Endothelial cell of umbilical vein (primary cell): ENCODE results near the gene CTH. TPM values are rescaled to one million over a fixed set of nuclear protein-coding genes. Genes with fewer than 3 reads are reported as not detected.

Experiments
- BruUV-seq: library from RNA; stranded (reverse); fragments of 400-500 nt; replicated peaks from 2 replicates; lab custom pipeline; 2021; lab: Mats Ljungman, UMichigan
- CTCF ChIA-PET: fragments of 300-600, 350-600 bp; sonication (Branson Sonifier 250); formaldehyde crosslinking; loops from one replicate; lab custom pipeline; 2021; ENCODE audit warnings: antibody characterized with exemption, inconsistent platforms; lab: Charles Lee
- POLR2A ChIA-PET: fragments of 300-600, 350-600 bp; sonication (Branson Sonifier 250); formaldehyde crosslinking; loops from one replicate; lab custom pipeline; 2021; ENCODE audit warnings: antibody characterized with exemption, inconsistent platforms; lab: Charles Lee
- DNase-seq: peaks from one replicate; pipeline ENCODE4 v3.0.0-alpha.2; 2011; ENCODE audit warnings: low read depth, low spot score
- FAIRE-seq: peaks from 2 replicates; lab custom pipeline; 2011; peaks lifted over from hg19 to GRCh38; lab: Jason Lieb, UNC
- H2AFZ ChIP-seq: 2 replicates; pipeline ENCODE4 v1.6.0; 2012; ENCODE audit warnings: low read depth, low read length, control low read depth, inconsistent platforms
- H3K27ac ChIP-seq: 2 replicates; pipeline ENCODE4 v1.5.1; 2011; ENCODE audit warnings: low read depth, mild to moderate bottlenecking, control low read depth, low read length, moderate library complexity; ENCODE audit not compliant: insufficient read depth
- H3K27me3 ChIP-seq, 2 experiments: 2 replicates each; pipeline versions ENCODE4 v1.6.0 to v1.6.1; 2011; ENCODE audit warnings: low read length in 2 of 2, mixed read lengths in 1 of 2; ENCODE audit not compliant: control insufficient read depth in 2 of 2, insufficient read depth in 2 of 2
- H3K36me3 ChIP-seq, 2 experiments: 2 replicates in 1 of 2; 3 replicates in 1 of 2; pipeline ENCODE4 v1.5.1; 2011; ENCODE audit warnings: low read length in 2 of 2, mild to moderate bottlenecking in 1 of 2, moderate library complexity in 1 of 2; ENCODE audit not compliant: control insufficient read depth in 2 of 2, insufficient read depth in 2 of 2; ENCODE audit errors: extremely low read depth in 1 of 2
- H3K4me1 ChIP-seq: 3 replicates; pipeline ENCODE4 v1.5.1; 2011; ENCODE audit warnings: mild to moderate bottlenecking, low read length; ENCODE audit not compliant: control insufficient read depth, insufficient read depth; ENCODE audit errors: extremely low read depth
- H3K4me2 ChIP-seq: 2 replicates; pipeline ENCODE4 v1.6.1; 2011; ENCODE audit warnings: low read length, control low read depth, mixed read lengths; ENCODE audit not compliant: insufficient read depth
- H3K4me3 ChIP-seq, 3 experiments: fragments of 200-600 bp in 1 of 3; sonication (generic), shearing (Covaris generic) in 1 of 3; replicated peaks in 1 of 3; 2 replicates each; pipeline ENCODE4 v1.5.1; 2011 to 2016; ENCODE audit warnings: control low read depth in 3 of 3, low read length in 3 of 3, mild to moderate bottlenecking in 2 of 3, inconsistent platforms in 1 of 3, low read depth in 1 of 3, moderate library complexity in 1 of 3; ENCODE audit not compliant: insufficient read depth in 1 of 3
- H3K79me2 ChIP-seq: 2 replicates; pipeline ENCODE4 v1.6.0; 2012; ENCODE audit warnings: low read length, inconsistent platforms; ENCODE audit not compliant: control insufficient read depth, insufficient read depth
- H3K9ac ChIP-seq: replicated peaks from 2 replicates; pipeline ENCODE3; 2011; ENCODE audit warnings: low read length, control low read depth; ENCODE audit not compliant: insufficient read depth; ENCODE audit errors: extremely low read depth
- H3K9me1 ChIP-seq: replicated peaks from 3 replicates; pipeline ENCODE4 v1.6.0; 2011; ENCODE audit warnings: mild to moderate bottlenecking, low read length; ENCODE audit not compliant: control insufficient read depth, insufficient read depth; ENCODE audit errors: extremely low read depth
- H3K9me3 ChIP-seq: replicated peaks from 2 replicates; pipeline ENCODE4 v1.5.1; 2012; ENCODE audit warnings: low read length, inconsistent platforms; ENCODE audit not compliant: control insufficient read depth, insufficient read depth
- H4K20me1 ChIP-seq: replicated peaks from 2 replicates; pipeline ENCODE3; 2011; ENCODE audit warnings: mild to moderate bottlenecking, low read length; ENCODE audit not compliant: control insufficient read depth, insufficient read depth; ENCODE audit errors: extremely low read depth
- EZH2 ChIP-seq: IDR thresholded peaks from 2 replicates; pipeline ENCODE4 v1.6.1; 2012; ENCODE audit warnings: borderline replicate concordance, low read depth, mild to moderate bottlenecking, moderate library complexity, low read length, inconsistent platforms; ENCODE audit not compliant: severe bottlenecking
- FOS ChIP-seq: IDR thresholded peaks from 2 replicates; pipeline ENCODE4 v1.6.1; 2011; ENCODE audit warnings: mild to moderate bottlenecking, low read length, moderate library complexity, borderline replicate concordance; ENCODE audit not compliant: insufficient read depth
- GATA2 ChIP-seq: IDR thresholded peaks from 2 replicates; pipeline ENCODE4 v1.7.0; 2011; ENCODE audit warnings: low read depth, mild to moderate bottlenecking, moderate library complexity, mixed read lengths, low read length; ENCODE audit not compliant: insufficient read length, insufficient read depth
- JUN ChIP-seq: IDR thresholded peaks from 2 replicates; pipeline ENCODE4 v1.6.1; 2011; ENCODE audit warnings: borderline replicate concordance, low read depth; ENCODE audit not compliant: insufficient read length, insufficient read depth
- MYC ChIP-seq: IDR thresholded peaks from one replicate; pipeline ENCODE4 v1.6.1; 2011; ENCODE audit warnings: mild to moderate bottlenecking, low read depth, low read length
- POLR2A ChIP-seq: IDR thresholded peaks from 2 replicates; pipeline ENCODE4 v1.6.1; 2012; ENCODE audit warnings: low read depth, mild to moderate bottlenecking, control low read depth, low read length
- POLR2AphosphoS5 ChIP-seq: IDR thresholded peaks from 2 replicates; pipeline ENCODE4 v1.6.1; 2012; ENCODE audit warnings: low read depth, mild to moderate bottlenecking, control low read depth, low read length, moderate library complexity; ENCODE audit not compliant: insufficient read depth
- dilution Hi-C: fragments of 300-500 bp; cut with MboI; formaldehyde crosslinking; loops from one replicate; pipeline ENCODE4 v1.15.0; 2019; ENCODE audit warnings: low sequenced_read_pairs; ENCODE audit not compliant: extremely low pct_ligation_motif_present
- intact Hi-C: fragments of 100-400 bp; cut with micrococcal nuclease; formaldehyde crosslinking; loops from one replicate; pipeline ENCODE4 v1.10.0; 2022
- polyA plus RNA-seq, 4 experiments: library from polyadenylated mRNA; depleted of rRNA in 3 of 4; stranded (reverse) in 3 of 4; unstranded in 1 of 4; fragments of >200 nt; gene quantifications; 2 replicates each; pipeline versions ENCODE4 v1.2.1 to v1.2.3, GENCODE V29; 2011 to 2012; ENCODE audit warnings: missing spikeins in 1 of 4
- total RNA-seq: library from RNA; stranded (reverse); gene quantifications from 2 replicates; pipeline ENCODE4 v1.2.3, GENCODE V29; 2021
- TF ChIP-seq, protein P1 (sequence below): IDR thresholded peaks from 2 replicates; pipeline ENCODE4 v1.6.1; 2011; ENCODE audit not compliant: insufficient read depth, insufficient read length
- TF ChIP-seq, protein P2 (sequence below), 2 donors: IDR thresholded peaks; 1 replicate in 1 of 2; 2 replicates in 1 of 2; pipeline ENCODE4 v1.5.1; 2011; ENCODE audit warnings: low read length in 2 of 2, mild to moderate bottlenecking in 2 of 2, moderate library complexity in 2 of 2, control low read depth in 1 of 2, inconsistent platforms in 1 of 2, low read depth in 1 of 2; ENCODE audit not compliant: insufficient read depth in 1 of 2; ENCODE audit errors: extremely low read depth in 1 of 2

Gene CTH
- total and polyA plus RNA-seq, 2 donors (not counting 3 experiments of a cell fraction or from before 2014, with no cell fraction given), result 1.7 to 2.6 TPM

DNA sequence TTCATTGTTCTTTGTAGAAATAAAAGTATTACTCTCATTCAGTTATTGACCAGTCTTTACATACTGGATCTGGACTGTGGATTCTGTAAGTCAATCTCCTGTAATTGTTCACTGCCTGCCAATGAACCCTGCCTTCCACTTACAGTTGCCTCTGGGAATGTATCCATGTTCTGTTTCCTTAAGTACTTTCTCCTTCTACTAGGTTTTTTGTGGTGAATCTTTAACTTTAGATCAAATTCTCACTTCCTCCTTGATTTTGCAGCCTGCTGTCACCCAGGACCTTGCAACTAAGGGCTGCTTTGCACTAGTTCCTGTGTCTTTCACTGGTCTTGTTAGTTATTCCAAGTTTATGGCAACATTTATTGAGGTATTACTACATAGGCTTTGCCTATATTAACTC lies 28.4 kb upstream of the CTH start:
- BruUV-seq, result no TSS peak

More for the DNA sequence above, 28.4 kb upstream of the CTH start:
- dilution Hi-C loops (no loop called here), intact Hi-C loops (no loop called here)
- no peak overlapping the region for H3K4me3 ChIP-seq
- no peak for FAIRE-seq
- DNase-seq, result no peak
- no peak for TF ChIP-seq POLR2A
- TF ChIP-seq EZH2, result no peak
- no peak for TF ChIP-seq JUN
- TF ChIP-seq MYC, result no peak
- TF ChIP-seq, protein P1, sequence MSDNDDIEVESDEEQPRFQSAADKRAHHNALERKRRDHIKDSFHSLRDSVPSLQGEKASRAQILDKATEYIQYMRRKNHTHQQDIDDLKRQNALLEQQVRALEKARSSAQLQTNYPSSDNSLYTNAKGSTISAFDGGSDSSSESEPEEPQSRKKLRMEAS, result no peak
- TF ChIP-seq, protein P2, sequence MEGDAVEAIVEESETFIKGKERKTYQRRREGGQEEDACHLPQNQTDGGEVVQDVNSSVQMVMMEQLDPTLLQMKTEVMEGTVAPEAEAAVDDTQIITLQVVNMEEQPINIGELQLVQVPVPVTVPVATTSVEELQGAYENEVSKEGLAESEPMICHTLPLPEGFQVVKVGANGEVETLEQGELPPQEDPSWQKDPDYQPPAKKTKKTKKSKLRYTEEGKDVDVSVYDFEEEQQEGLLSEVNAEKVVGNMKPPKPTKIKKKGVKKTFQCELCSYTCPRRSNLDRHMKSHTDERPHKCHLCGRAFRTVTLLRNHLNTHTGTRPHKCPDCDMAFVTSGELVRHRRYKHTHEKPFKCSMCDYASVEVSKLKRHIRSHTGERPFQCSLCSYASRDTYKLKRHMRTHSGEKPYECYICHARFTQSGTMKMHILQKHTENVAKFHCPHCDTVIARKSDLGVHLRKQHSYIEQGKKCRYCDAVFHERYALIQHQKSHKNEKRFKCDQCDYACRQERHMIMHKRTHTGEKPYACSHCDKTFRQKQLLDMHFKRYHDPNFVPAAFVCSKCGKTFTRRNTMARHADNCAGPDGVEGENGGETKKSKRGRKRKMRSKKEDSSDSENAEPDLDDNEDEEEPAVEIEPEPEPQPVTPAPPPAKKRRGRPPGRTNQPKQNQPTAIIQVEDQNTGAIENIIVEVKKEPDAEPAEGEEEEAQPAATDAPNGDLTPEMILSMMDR (IDR thresholded peaks at IDR 0.05; ENCODE audit: extremely low read depth in 1 of 2, insufficient read depth in 1 of 2, low read depth in 1 of 2, low read length in 2 of 2), result no peak
- TF ChIP-seq FOS, result no peak
- TF ChIP-seq POLR2AphosphoS5, result no peak
- no peak for TF ChIP-seq GATA2
- POLR2A ChIA-PET, result no interaction called here
- no peaks in the 10 kb centered on the region for H3K9me1 ChIP-seq
- no peaks in the 10 kb centered on the region for H3K4me1 ChIP-seq
- H3K9ac ChIP-seq, result no peak overlapping the region
- no peak overlapping the region for H3K27ac ChIP-seq
- peaks cover 2% of the 10 kb centered on the region in 2 experiments for H3K27me3 ChIP-seq
- H3K36me3 ChIP-seq, result no peaks in the 10 kb centered on the region
- no peak overlapping the region for H2AFZ ChIP-seq
- no peaks in the 10 kb centered on the region for H3K9me3 ChIP-seq
- CTCF ChIA-PET, result interaction anchor here (0.8 kb wide), 1 partner anchor 9 kb away, joined by 3 read pairs; no protein-coding TSS in a partner anchor
- H3K79me2 ChIP-seq, result no peaks in the 10 kb centered on the region
- H4K20me1 ChIP-seq, result no peaks in the 10 kb centered on the region
- no peak overlapping the region for H3K4me2 ChIP-seq
